Endothelial cell of umbilical vein (primary cell): Measurements from ENCODE around the gene KRT12. TPM values are rescaled to one million over a fixed set of nuclear protein-coding genes. Genes with fewer than 3 reads are reported as not detected.

ENCODE experiments used
- BruUV-seq: library from RNA; stranded (reverse); fragments of 400-500 nt; replicated peaks from 2 replicates; lab custom pipeline; 2021; lab: Mats Ljungman, UMichigan
- CTCF ChIA-PET: fragments of 300-600, 350-600 bp; sonication (Branson Sonifier 250); formaldehyde crosslinking; loops from one replicate; lab custom pipeline; 2021; ENCODE audit warnings: antibody characterized with exemption, inconsistent platforms; lab: Charles Lee
- POLR2A ChIA-PET: fragments of 300-600, 350-600 bp; sonication (Branson Sonifier 250); formaldehyde crosslinking; loops from one replicate; lab custom pipeline; 2021; ENCODE audit warnings: antibody characterized with exemption, inconsistent platforms; lab: Charles Lee
- DNase-seq: peaks from one replicate; pipeline ENCODE4 v3.0.0-alpha.2; 2011; ENCODE audit warnings: low read depth, low spot score
- FAIRE-seq: peaks from 2 replicates; lab custom pipeline; 2011; peaks lifted over from hg19 to GRCh38; lab: Jason Lieb, UNC
- H2AFZ ChIP-seq: 2 replicates; pipeline ENCODE4 v1.6.0; 2012; ENCODE audit warnings: low read depth, low read length, control low read depth, inconsistent platforms
- H3K27ac ChIP-seq: 2 replicates; pipeline ENCODE4 v1.5.1; 2011; ENCODE audit warnings: low read depth, mild to moderate bottlenecking, control low read depth, low read length, moderate library complexity; ENCODE audit not compliant: insufficient read depth
- H3K27me3 ChIP-seq, 2 experiments: 2 replicates each; pipeline versions ENCODE4 v1.6.0 to v1.6.1; 2011; ENCODE audit warnings: low read length in 2 of 2, mixed read lengths in 1 of 2; ENCODE audit not compliant: control insufficient read depth in 2 of 2, insufficient read depth in 2 of 2
- H3K36me3 ChIP-seq, 2 experiments: 2 replicates in 1 of 2; 3 replicates in 1 of 2; pipeline ENCODE4 v1.5.1; 2011; ENCODE audit warnings: low read length in 2 of 2, mild to moderate bottlenecking in 1 of 2, moderate library complexity in 1 of 2; ENCODE audit not compliant: control insufficient read depth in 2 of 2, insufficient read depth in 2 of 2; ENCODE audit errors: extremely low read depth in 1 of 2
- H3K4me1 ChIP-seq: 3 replicates; pipeline ENCODE4 v1.5.1; 2011; ENCODE audit warnings: mild to moderate bottlenecking, low read length; ENCODE audit not compliant: control insufficient read depth, insufficient read depth; ENCODE audit errors: extremely low read depth
- H3K4me2 ChIP-seq: 2 replicates; pipeline ENCODE4 v1.6.1; 2011; ENCODE audit warnings: low read length, control low read depth, mixed read lengths; ENCODE audit not compliant: insufficient read depth
- H3K4me3 ChIP-seq, 3 experiments: fragments of 200-600 bp in 1 of 3; sonication (generic), shearing (Covaris generic) in 1 of 3; replicated peaks in 1 of 3; 2 replicates each; pipeline ENCODE4 v1.5.1; 2011 to 2016; ENCODE audit warnings: control low read depth in 3 of 3, low read length in 3 of 3, mild to moderate bottlenecking in 2 of 3, inconsistent platforms in 1 of 3, low read depth in 1 of 3, moderate library complexity in 1 of 3; ENCODE audit not compliant: insufficient read depth in 1 of 3
- H3K79me2 ChIP-seq: 2 replicates; pipeline ENCODE4 v1.6.0; 2012; ENCODE audit warnings: low read length, inconsistent platforms; ENCODE audit not compliant: control insufficient read depth, insufficient read depth
- H3K9ac ChIP-seq: replicated peaks from 2 replicates; pipeline ENCODE3; 2011; ENCODE audit warnings: low read length, control low read depth; ENCODE audit not compliant: insufficient read depth; ENCODE audit errors: extremely low read depth
- H3K9me1 ChIP-seq: replicated peaks from 3 replicates; pipeline ENCODE4 v1.6.0; 2011; ENCODE audit warnings: mild to moderate bottlenecking, low read length; ENCODE audit not compliant: control insufficient read depth, insufficient read depth; ENCODE audit errors: extremely low read depth
- H3K9me3 ChIP-seq: replicated peaks from 2 replicates; pipeline ENCODE4 v1.5.1; 2012; ENCODE audit warnings: low read length, inconsistent platforms; ENCODE audit not compliant: control insufficient read depth, insufficient read depth
- H4K20me1 ChIP-seq: replicated peaks from 2 replicates; pipeline ENCODE3; 2011; ENCODE audit warnings: mild to moderate bottlenecking, low read length; ENCODE audit not compliant: control insufficient read depth, insufficient read depth; ENCODE audit errors: extremely low read depth
- CTCF ChIP-seq, 2 donors: IDR thresholded peaks; 1 replicate in 1 of 2; 2 replicates in 1 of 2; pipeline ENCODE4 v1.5.1; 2011; ENCODE audit warnings: low read length in 2 of 2, mild to moderate bottlenecking in 2 of 2, moderate library complexity in 2 of 2, control low read depth in 1 of 2, inconsistent platforms in 1 of 2, low read depth in 1 of 2; ENCODE audit not compliant: insufficient read depth in 1 of 2; ENCODE audit errors: extremely low read depth in 1 of 2
- EZH2 ChIP-seq: IDR thresholded peaks from 2 replicates; pipeline ENCODE4 v1.6.1; 2012; ENCODE audit warnings: borderline replicate concordance, low read depth, mild to moderate bottlenecking, moderate library complexity, low read length, inconsistent platforms; ENCODE audit not compliant: severe bottlenecking
- FOS ChIP-seq: IDR thresholded peaks from 2 replicates; pipeline ENCODE4 v1.6.1; 2011; ENCODE audit warnings: mild to moderate bottlenecking, low read length, moderate library complexity, borderline replicate concordance; ENCODE audit not compliant: insufficient read depth
- GATA2 ChIP-seq: IDR thresholded peaks from 2 replicates; pipeline ENCODE4 v1.7.0; 2011; ENCODE audit warnings: low read depth, mild to moderate bottlenecking, moderate library complexity, mixed read lengths, low read length; ENCODE audit not compliant: insufficient read length, insufficient read depth
- MAX ChIP-seq: IDR thresholded peaks from 2 replicates; pipeline ENCODE4 v1.6.1; 2011; ENCODE audit not compliant: insufficient read depth, insufficient read length
- POLR2A ChIP-seq: IDR thresholded peaks from 2 replicates; pipeline ENCODE4 v1.6.1; 2012; ENCODE audit warnings: low read depth, mild to moderate bottlenecking, control low read depth, low read length
- dilution Hi-C: fragments of 300-500 bp; cut with MboI; formaldehyde crosslinking; loops from one replicate; pipeline ENCODE4 v1.15.0; 2019; ENCODE audit warnings: low sequenced_read_pairs; ENCODE audit not compliant: extremely low pct_ligation_motif_present
- intact Hi-C: fragments of 100-400 bp; cut with micrococcal nuclease; formaldehyde crosslinking; loops from one replicate; pipeline ENCODE4 v1.10.0; 2022
- polyA plus RNA-seq, 4 experiments: library from polyadenylated mRNA; depleted of rRNA in 3 of 4; stranded (reverse) in 3 of 4; unstranded in 1 of 4; fragments of >200 nt; gene quantifications; 2 replicates each; pipeline versions ENCODE4 v1.2.1 to v1.2.3, GENCODE V29; 2011 to 2012; ENCODE audit warnings: missing spikeins in 1 of 4
- total RNA-seq: library from RNA; stranded (reverse); gene quantifications from 2 replicates; pipeline ENCODE4 v1.2.3, GENCODE V29; 2021

The KRT12 gene
- total and polyA plus RNA-seq, 2 donors (not counting 3 experiments of a cell fraction or from before 2014, with no cell fraction given), result not detected

- no peak for FAIRE-seq
- H3K9me3 ChIP-seq, result no peaks in the 10 kb centered on the region
- intact Hi-C loops, result no loop called here
- no peak overlapping the region for H3K4me2 ChIP-seq
- no peaks in the 10 kb centered on the region for H3K4me1 ChIP-seq
- no peak overlapping the region for H2AFZ ChIP-seq
- no peaks in the 10 kb centered on the region for H3K79me2 ChIP-seq
- BruUV-seq, result no TSS peak
- H3K36me3 ChIP-seq, result no peaks in the 10 kb centered on the region
- dilution Hi-C loops, result no loop called here
- DNase-seq, result no peak
- CTCF ChIA-PET, result interaction anchor here (1.8 kb wide), 1 partner anchor 23 kb away, joined by 6 read pairs; no protein-coding TSS in a partner anchor
- H3K9me1 ChIP-seq, result no peaks in the 10 kb centered on the region
- no peak overlapping the region for H3K4me3 ChIP-seq
- POLR2A ChIA-PET, result no interaction called here
- no peak overlapping the region for H3K27ac ChIP-seq
- TF ChIP-seq EZH2, result no peak
- no peak for TF ChIP-seq FOS
- no peak for TF ChIP-seq POLR2A
- no peak for TF ChIP-seq CTCF (IDR thresholded peaks at IDR 0.05; ENCODE audit: extremely low read depth in 1 of 2, insufficient read depth in 1 of 2, low read depth in 1 of 2, low read length in 2 of 2)
- no peak for TF ChIP-seq MAX
- no peak for TF ChIP-seq GATA2
- no peak overlapping the region for H3K9ac ChIP-seq
- no peaks in the 10 kb centered on the region for H3K27me3 ChIP-seq
- no peaks in the 10 kb centered on the region for H4K20me1 ChIP-seq
These were observed 33.1 kb downstream of the KRT12 start for GRCh38 chr17:40833882-40834281.
